ENCODE data around the gene SH3BP5.
"Not testable (repeated sequence)": the region's sequence is repeated elsewhere in the genome, so short reads cannot be mapped to it uniquely, and the experiment has no call there.

The SH3BP5 gene

DNA sequence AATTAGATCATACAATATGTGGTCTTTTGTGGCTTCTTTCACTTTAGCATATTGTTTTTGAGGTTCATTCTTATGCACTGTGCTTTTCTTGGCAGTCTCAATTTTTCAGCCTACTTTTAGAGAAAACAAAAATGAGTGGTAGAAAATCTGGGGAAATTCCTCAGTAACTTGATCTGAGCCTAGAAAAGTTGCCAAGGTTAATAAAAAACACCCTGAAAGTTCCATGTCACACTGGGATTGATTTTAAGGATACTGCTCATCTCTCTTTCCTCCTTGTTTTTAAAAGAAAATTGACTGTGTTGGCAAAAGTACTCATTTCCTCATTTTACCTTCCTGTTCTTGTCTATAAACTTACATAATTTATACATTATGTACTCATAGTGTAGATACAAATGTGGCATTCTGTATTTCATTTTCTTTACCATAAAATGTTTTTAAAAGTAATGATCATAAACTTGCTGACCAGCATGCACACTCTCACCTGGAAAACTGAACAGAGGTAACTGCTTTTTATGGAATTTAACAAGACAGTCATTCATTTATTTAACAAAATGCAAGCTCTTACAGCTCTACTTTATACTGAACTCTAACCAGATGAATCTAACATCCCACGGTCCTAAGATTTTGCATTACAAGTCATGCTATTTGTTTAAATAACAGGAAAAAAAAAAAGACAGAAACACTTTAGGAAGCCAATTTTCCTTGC is 28.6 kb upstream of the SH3BP5 start:
- Histone ChIP-seq H3K4me1 (ENCODE audit: insufficient read depth, poor library complexity, severe bottlenecking) (no peaks in the 10 kb centered on the region), H3K36me3 (ENCODE audit: low read depth) (no peaks in the 10 kb centered on the region), H3K9me3 (ENCODE audit: severe bottlenecking) (no peaks in the 10 kb centered on the region), H3K27me3 (ENCODE audit: insufficient read depth, poor library complexity, severe bottlenecking) (no peaks in the 10 kb centered on the region), H3K4me3 (ENCODE audit: severe bottlenecking) (no peak overlapping the region), H3K27ac (ENCODE audit: poor library complexity, severe bottlenecking) (no peak overlapping the region)
- DNase-seq (ENCODE audit: low spot score): no peak
- TF ChIP-seq, protein P1, sequence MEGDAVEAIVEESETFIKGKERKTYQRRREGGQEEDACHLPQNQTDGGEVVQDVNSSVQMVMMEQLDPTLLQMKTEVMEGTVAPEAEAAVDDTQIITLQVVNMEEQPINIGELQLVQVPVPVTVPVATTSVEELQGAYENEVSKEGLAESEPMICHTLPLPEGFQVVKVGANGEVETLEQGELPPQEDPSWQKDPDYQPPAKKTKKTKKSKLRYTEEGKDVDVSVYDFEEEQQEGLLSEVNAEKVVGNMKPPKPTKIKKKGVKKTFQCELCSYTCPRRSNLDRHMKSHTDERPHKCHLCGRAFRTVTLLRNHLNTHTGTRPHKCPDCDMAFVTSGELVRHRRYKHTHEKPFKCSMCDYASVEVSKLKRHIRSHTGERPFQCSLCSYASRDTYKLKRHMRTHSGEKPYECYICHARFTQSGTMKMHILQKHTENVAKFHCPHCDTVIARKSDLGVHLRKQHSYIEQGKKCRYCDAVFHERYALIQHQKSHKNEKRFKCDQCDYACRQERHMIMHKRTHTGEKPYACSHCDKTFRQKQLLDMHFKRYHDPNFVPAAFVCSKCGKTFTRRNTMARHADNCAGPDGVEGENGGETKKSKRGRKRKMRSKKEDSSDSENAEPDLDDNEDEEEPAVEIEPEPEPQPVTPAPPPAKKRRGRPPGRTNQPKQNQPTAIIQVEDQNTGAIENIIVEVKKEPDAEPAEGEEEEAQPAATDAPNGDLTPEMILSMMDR (IDR thresholded peaks at IDR 0.05; ENCODE audit: poor library complexity, severe bottlenecking): no peak
- no peak for ATAC-seq (ENCODE audit: low read depth)

DNA sequence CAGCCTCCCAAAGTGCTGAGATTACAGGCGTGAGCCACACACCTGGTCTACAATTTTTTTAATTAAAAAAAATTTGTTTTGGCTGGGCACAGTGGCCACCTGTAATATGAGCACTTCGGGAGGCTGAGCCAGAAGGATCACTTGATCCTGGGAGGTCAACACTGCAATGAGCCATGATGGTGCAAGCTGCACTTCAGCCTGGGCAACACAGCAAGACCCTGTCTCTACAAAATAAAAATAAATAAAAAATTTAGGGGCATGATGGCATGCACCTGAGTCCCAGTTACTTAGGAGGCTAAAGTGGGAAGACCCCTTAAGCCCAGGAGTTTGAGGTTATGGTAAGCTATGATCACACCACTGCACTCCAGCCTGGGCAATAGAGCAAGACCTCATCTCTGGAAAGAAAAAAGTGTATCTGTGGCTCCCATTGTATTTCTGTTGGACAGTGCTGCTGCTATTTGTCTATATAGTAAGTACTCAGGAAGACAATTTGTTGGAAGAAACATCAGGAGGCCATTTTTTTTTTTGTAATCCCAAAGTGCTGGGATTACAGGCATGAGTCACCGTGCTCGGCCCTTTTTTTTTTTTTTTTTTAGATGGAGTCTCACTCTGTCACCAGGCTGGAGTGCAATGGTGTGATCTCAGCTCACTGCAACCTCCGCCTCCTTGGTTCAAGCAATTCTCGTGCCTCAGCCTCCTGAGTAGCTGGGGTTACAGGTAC is 27.5 kb upstream of the SH3BP5 start:
- Histone ChIP-seq H3K36me3 (ENCODE audit: low read depth) (no peaks in the 10 kb centered on the region), H3K4me1 (ENCODE audit: insufficient read depth, poor library complexity, severe bottlenecking) (no peaks in the 10 kb centered on the region), H3K9me3 (ENCODE audit: severe bottlenecking) (no peaks in the 10 kb centered on the region), H3K27ac (ENCODE audit: poor library complexity, severe bottlenecking) (no peak overlapping the region), H3K4me3 (ENCODE audit: severe bottlenecking) (no peak overlapping the region), H3K27me3 (ENCODE audit: insufficient read depth, poor library complexity, severe bottlenecking) (no peaks in the 10 kb centered on the region)
- ATAC-seq (ENCODE audit: low read depth): no peak
- TF ChIP-seq, protein P1 (IDR thresholded peaks at IDR 0.05; ENCODE audit: poor library complexity, severe bottlenecking): no peak
- DNase-seq (ENCODE audit: low spot score): no peak

- not testable (repeated sequence) for H3K4me1 ChIP-seq (ENCODE audit: insufficient read depth, poor library complexity, severe bottlenecking); H3K9me3 ChIP-seq (ENCODE audit: severe bottlenecking); H3K27ac ChIP-seq (ENCODE audit: poor library complexity, severe bottlenecking); ATAC-seq (ENCODE audit: low read depth); H3K4me3 ChIP-seq (ENCODE audit: severe bottlenecking); H3K36me3 ChIP-seq (ENCODE audit: low read depth); H3K27me3 ChIP-seq (ENCODE audit: insufficient read depth, poor library complexity, severe bottlenecking); DNase-seq (ENCODE audit: low spot score)
Measured at GRCh38 chr3:15356651-15357061, 24.3 kb upstream of the SH3BP5 start.

GRCh38 chr3:15356176-15356575 is 23.8 kb upstream of the SH3BP5 start:
- Histone ChIP-seq H3K9me3 (ENCODE audit: severe bottlenecking) (no peaks in the 10 kb centered on the region), H3K36me3 (ENCODE audit: low read depth) (no peaks in the 10 kb centered on the region), H3K27me3 (ENCODE audit: insufficient read depth, poor library complexity, severe bottlenecking) (no peaks in the 10 kb centered on the region), H3K4me1 (ENCODE audit: insufficient read depth, poor library complexity, severe bottlenecking) (no peaks in the 10 kb centered on the region), H3K27ac (ENCODE audit: poor library complexity, severe bottlenecking) (no peak overlapping the region), H3K4me3 (ENCODE audit: severe bottlenecking) (no peak overlapping the region)
- TF ChIP-seq, protein P1 (IDR thresholded peaks at IDR 0.05; ENCODE audit: poor library complexity, severe bottlenecking): no peak
- no peak for DNase-seq (ENCODE audit: low spot score)
- ATAC-seq (ENCODE audit: low read depth): no peak

GRCh38 chr3:15355086-15355485 is 22.7 kb upstream of the SH3BP5 start:
- TF ChIP-seq, protein P1 (IDR thresholded peaks at IDR 0.05; ENCODE audit: poor library complexity, severe bottlenecking): no peak
- DNase-seq (ENCODE audit: low spot score): no peak
- no peak for ATAC-seq (ENCODE audit: low read depth)
- no peak overlapping the region for H3K27ac ChIP-seq (ENCODE audit: poor library complexity, severe bottlenecking)
- no peaks in the 10 kb centered on the region for H3K9me3 ChIP-seq (ENCODE audit: severe bottlenecking)
- no peaks in the 10 kb centered on the region for H3K4me1 ChIP-seq (ENCODE audit: insufficient read depth, poor library complexity, severe bottlenecking)
- no peaks in the 10 kb centered on the region for H3K27me3 ChIP-seq (ENCODE audit: insufficient read depth, poor library complexity, severe bottlenecking)
- no peaks in the 10 kb centered on the region for H3K36me3 ChIP-seq (ENCODE audit: low read depth)
- H3K4me3 ChIP-seq (ENCODE audit: severe bottlenecking): no peak overlapping the region

All from RWPE2 (cell line).